GM10847 (cell line): ENCODE data around the gene TMEM97.

ENCODE experiments used
- POLR2A ChIP-seq: IDR thresholded peaks from 2 replicates; pipeline ENCODE4 v1.6.1; 2011; ENCODE audit not compliant: insufficient read length; ENCODE audit errors: extremely low read depth

TMEM97 gene

GRCh38 chr17:28328325-28328724 lies 9.3 kb downstream of the TMEM97 start:
- no peak for TF ChIP-seq POLR2A

GRCh38 chr17:28330671-28331070 lies 11.7 kb downstream of the TMEM97 start:
- no peak for TF ChIP-seq POLR2A

- TF ChIP-seq POLR2A: no peak
These were observed 13.0 kb downstream of the TMEM97 start for GRCh38 chr17:28331891-28332420.

GRCh38 chr17:28333083-28333746 lies 14.2 kb downstream of the TMEM97 start:
- no peak for TF ChIP-seq POLR2A

GRCh38 chr17:28334171-28334570 lies 15.2 kb downstream of the TMEM97 start:
- no peak for TF ChIP-seq POLR2A

- no peak for TF ChIP-seq POLR2A
These were observed 15.7 kb downstream of the TMEM97 start for GRCh38 chr17:28334666-28335200.

- TF ChIP-seq POLR2A: peak; percentile 78
These were observed 16.4 kb downstream of the TMEM97 start, which contains the start of the genes IFT20 and TNFAIP1 for GRCh38 chr17:28335201-28335958. Gene IFT20 (minus strand): TSS chr17:28335472. CDS start chr17:28331985, 3,487 bp downstream. Gene TNFAIP1 (plus strand): TSS chr17:28335761. CDS start chr17:28339522, 3,761 bp downstream.

GRCh38 chr17:28335959-28336871 lies 17.2 kb downstream of the TMEM97 start:
- no peak for TF ChIP-seq POLR2A

- TF ChIP-seq POLR2A: no peak
These were observed 19.2 kb downstream of the TMEM97 start for GRCh38 chr17:28338056-28338768.

GRCh38 chr17:28339431-28339830 lies 20.4 kb downstream of the TMEM97 start:
- no peak for TF ChIP-seq POLR2A

- no peak for TF ChIP-seq POLR2A
These were observed 21.4 kb downstream of the TMEM97 start for GRCh38 chr17:28340374-28340773.

GRCh38 chr17:28341516-28341915 lies 22.5 kb downstream of the TMEM97 start:
- no peak for TF ChIP-seq POLR2A

- no peak for TF ChIP-seq POLR2A
These were observed 23.3 kb downstream of the TMEM97 start for GRCh38 chr17:28342313-28342712.

- no peak for TF ChIP-seq POLR2A
These were observed 24.5 kb downstream of the TMEM97 start for GRCh38 chr17:28343491-28343932.
